Activated T-cell treated with anti-CD3 and anti-CD28 coated beads, Interleukin-2, amount 50 U/mL, for 4 hours (primary cell): ENCODE data around the gene TAF10. TPM values are rescaled to one million over a fixed set of nuclear protein-coding genes. Genes with fewer than 3 reads are reported as not detected.

Source experiments
- ATAC-seq, 2 donors: fragments of 200-7000 bp; cut with Tn5 transposase; one replicate each; pipeline ENCODE4 v1.10.0; 2021
- DNase-seq: peaks from one replicate; pipeline ENCODE4 v3.0.0-alpha.2; 2020
- H3K27me3 Mint-ChIP-seq: one replicate; pipeline ENCODE4 v1.8.0; 2021; ENCODE audit warnings: low read depth, mixed read lengths
- H3K36me3 Mint-ChIP-seq: one replicate; pipeline ENCODE4 v1.8.0; 2022; ENCODE audit warnings: mixed read lengths; ENCODE audit not compliant: insufficient read depth
- H3K4me1 Mint-ChIP-seq: one replicate; pipeline ENCODE4 v1.8.0; 2021; ENCODE audit warnings: low read depth, mixed read lengths
- H3K4me3 Mint-ChIP-seq: one replicate; pipeline ENCODE4 v1.8.0; 2021; ENCODE audit warnings: mild to moderate bottlenecking, moderate library complexity, mixed read lengths
- H3K9me3 Mint-ChIP-seq: one replicate; pipeline ENCODE4 v1.8.0; 2021; ENCODE audit warnings: mixed read lengths
- total RNA-seq, 3 donors: library from RNA; stranded (reverse); gene quantifications; one replicate each; pipeline ENCODE4 v1.2.1, GENCODE V29; 2021

TAF10 gene
- total RNA-seq, 3 donors from 2014 or later = 163 to 191 (median 188) TPM

GRCh38 chr11:6611963-6612212 is 128 bp downstream of the TAF10 start:
- DNase-seq (no peak), ATAC-seq (no peak)
- peaks cover 47% of the 10 kb centered on the region for H3K4me1 Mint-ChIP-seq
- no peaks in the 10 kb centered on the region for H3K27me3 Mint-ChIP-seq
- no peaks in the 10 kb centered on the region for H3K9me3 Mint-ChIP-seq
- H3K4me3 Mint-ChIP-seq = peak overlapping the region; percentile 91
- H3K36me3 Mint-ChIP-seq = peaks cover 40% of the 10 kb centered on the region

DNA sequence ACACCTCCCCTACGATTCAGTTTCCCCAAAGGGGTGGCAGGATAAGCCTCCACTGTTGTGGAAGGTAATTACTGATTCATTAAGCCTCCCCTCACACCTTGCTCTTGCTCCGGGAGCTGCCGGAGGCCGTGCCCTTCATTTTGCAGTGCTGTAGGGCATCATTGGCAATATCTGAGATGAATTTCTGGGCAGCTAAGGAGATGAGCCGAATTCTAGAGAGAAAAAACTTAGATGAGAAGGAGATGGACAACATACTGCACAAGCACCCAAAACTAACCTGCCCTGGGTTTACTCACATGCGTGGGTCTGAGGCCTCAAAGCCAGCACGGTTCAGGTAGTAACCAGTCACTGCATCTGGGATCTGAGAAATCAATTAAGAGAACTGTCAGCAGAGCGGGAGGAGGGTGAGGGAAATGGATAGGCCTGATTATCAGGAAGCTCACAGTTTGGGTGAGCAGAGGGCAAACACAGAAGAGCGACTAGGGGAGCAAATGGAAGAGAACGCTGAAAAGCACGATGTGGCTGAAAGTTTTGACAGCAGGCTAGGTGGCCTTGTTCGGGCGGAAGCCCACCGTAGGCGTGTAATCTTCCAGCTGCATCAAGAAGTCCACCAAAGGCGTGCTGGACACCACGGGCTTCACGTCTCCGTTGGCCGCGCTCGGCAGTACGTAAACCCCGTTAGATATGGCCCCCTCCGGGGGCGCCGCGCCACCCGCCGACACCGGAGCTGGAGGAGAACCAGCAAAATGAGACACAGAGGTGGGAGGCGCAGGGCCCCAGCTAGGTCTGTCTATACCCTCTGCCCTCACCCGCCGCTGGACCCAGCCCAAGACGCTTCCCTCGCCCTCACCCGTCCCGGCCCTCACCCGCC is 689 bp downstream of the TAF10 start:
- H3K4me3 Mint-ChIP-seq = peak overlapping the region; percentile 91
- peaks cover 44% of the 10 kb centered on the region for H3K4me1 Mint-ChIP-seq
- H3K36me3 Mint-ChIP-seq = peaks cover 40% of the 10 kb centered on the region
- no peaks in the 10 kb centered on the region for H3K27me3 Mint-ChIP-seq
- no peaks in the 10 kb centered on the region for H3K9me3 Mint-ChIP-seq
- DNase-seq (peak; percentile 30), ATAC-seq (peak; percentile 19 to 21)

DNA sequence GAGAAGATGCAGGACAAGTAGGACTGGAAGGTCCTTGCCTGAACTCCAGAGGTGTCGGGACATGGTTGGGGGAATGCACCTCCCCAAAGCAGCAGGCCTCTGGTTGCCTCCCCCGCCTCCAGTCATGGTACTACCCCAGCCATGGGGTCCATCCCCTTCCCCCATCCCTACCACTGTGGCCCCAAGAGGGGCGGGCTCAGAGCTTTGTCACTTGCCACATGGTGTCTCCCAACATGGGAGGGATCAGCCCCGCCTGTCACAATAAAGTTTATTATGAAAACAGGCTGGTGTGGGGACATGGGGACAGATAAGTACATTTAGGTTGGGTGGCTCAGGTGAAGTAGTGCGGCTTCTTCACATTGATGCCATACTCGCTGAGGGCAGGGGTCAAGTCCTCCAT is 1.4 kb downstream of the TAF10 start:
- Mint-ChIP-seq H3K9me3 (no peaks in the 10 kb centered on the region), H3K36me3 (peaks cover 34% of the 10 kb centered on the region), H3K4me1 (peaks cover 39% of the 10 kb centered on the region), H3K4me3 (peak overlapping the region; percentile 91), H3K27me3 (no peaks in the 10 kb centered on the region)
- no peak for ATAC-seq
- DNase-seq = no peak

GRCh38 chr11:6609502-6610015 is 2.5 kb downstream of the TAF10 start:
- Mint-ChIP-seq H3K27me3 (no peaks in the 10 kb centered on the region), H3K4me1 (peaks cover 38% of the 10 kb centered on the region), H3K9me3 (no peaks in the 10 kb centered on the region), H3K4me3 (no peak overlapping the region), H3K36me3 (peaks cover 27% of the 10 kb centered on the region)
- DNase-seq = no peak
- ATAC-seq = no peak

GRCh38 chr11:6608726-6609501 is 3.1 kb downstream of the TAF10 start:
- H3K27me3 Mint-ChIP-seq = no peaks in the 10 kb centered on the region

DNA sequence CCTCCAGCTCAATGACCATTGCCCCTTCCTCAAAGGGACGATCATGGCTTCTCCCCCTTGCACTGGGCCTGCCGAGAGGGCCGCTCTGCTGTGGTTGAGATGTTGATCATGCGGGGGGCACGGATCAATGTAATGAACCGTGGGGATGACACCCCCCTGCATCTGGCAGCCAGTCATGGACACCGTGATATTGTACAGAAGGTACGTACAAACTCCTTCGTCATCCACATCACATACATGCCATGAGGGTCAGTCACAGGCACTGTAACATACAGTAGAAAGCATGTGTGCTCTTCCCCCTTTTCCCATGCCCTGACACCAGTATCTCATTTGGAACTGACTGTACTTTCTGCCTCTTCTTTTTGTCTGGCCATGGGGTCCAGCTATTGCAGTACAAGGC is 4.0 kb downstream of the TAF10 start:
- H3K9me3 Mint-ChIP-seq = no peaks in the 10 kb centered on the region
- no peak for DNase-seq
- ATAC-seq = no peak
- H3K27me3 Mint-ChIP-seq = no peaks in the 10 kb centered on the region
- peaks cover 27% of the 10 kb centered on the region for H3K36me3 Mint-ChIP-seq
- H3K4me3 Mint-ChIP-seq = no peak overlapping the region
- peaks cover 38% of the 10 kb centered on the region for H3K4me1 Mint-ChIP-seq

More at GRCh38 chr11:6608726-6609501, 3.1 kb downstream of the TAF10 start:
- no peak overlapping the region for H3K4me3 Mint-ChIP-seq
- peaks cover 38% of the 10 kb centered on the region for H3K4me1 Mint-ChIP-seq
- DNase-seq (no peak), ATAC-seq (no peak)
- H3K9me3 Mint-ChIP-seq = no peaks in the 10 kb centered on the region
- peaks cover 27% of the 10 kb centered on the region for H3K36me3 Mint-ChIP-seq

DNA sequence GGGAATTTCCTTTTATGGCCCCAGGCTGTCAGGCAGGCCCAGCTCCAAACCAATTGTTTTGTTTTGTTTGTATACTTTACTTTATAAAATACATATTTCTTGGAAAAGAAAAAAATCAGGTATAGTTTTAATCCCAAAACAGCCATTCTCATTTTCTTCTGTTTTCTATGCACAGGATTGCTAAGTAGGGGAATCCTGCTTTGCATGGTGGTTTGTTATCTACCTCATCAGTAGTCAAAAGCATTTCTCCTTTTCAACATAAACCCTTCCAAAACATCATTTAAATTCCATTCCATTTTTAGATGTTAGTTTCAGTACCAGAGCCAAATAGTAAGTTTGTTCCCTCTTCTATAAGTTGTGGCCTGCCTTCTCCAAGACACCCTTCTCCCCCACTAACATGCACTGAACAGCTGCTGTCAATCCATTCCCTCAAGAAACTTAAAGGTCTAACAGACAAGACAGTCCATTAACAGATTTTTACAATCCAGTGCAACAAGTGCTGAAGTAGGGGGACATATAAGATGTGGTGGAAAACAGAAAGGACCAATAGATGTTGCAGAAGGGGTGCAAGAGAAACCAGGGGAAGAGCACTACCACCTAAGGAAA is 4.7 kb downstream of the TAF10 start:
- no peak for ATAC-seq
- H3K4me1 Mint-ChIP-seq = peaks cover 38% of the 10 kb centered on the region

GRCh38 chr11:6606471-6607189 is 5.4 kb downstream of the TAF10 start:
- H3K4me3 Mint-ChIP-seq = no peak overlapping the region
- H3K27me3 Mint-ChIP-seq = no peaks in the 10 kb centered on the region
- DNase-seq = no peak
- ATAC-seq = no peak
- H3K36me3 Mint-ChIP-seq = peaks cover 30% of the 10 kb centered on the region
- H3K9me3 Mint-ChIP-seq = no peaks in the 10 kb centered on the region
- peaks cover 38% of the 10 kb centered on the region for H3K4me1 Mint-ChIP-seq

More for the DNA sequence above, 4.7 kb downstream of the TAF10 start:
- Mint-ChIP-seq H3K9me3 (no peaks in the 10 kb centered on the region), H3K27me3 (no peaks in the 10 kb centered on the region), H3K4me3 (no peak overlapping the region), H3K36me3 (peaks cover 27% of the 10 kb centered on the region)
- DNase-seq = no peak

DNA sequence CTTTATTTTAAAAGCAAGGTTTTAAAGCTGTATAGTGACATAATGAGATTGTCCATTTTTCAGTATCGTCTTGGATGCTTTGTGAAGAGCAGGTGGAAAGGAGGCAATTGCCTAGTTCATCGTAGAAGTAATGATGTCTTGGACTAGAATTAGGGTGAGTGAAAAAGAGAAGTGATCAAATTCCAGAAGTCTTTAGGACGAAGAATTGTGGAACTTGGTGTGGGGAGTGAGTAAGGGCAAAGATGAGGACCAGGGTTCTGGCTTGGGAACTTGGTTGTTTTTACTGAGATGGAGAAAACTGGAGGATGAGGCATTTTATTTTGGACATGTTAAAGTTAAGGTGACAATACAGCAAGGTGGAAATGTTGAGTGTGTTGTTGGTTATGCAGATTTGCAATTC is 7.2 kb downstream of the TAF10 start:
- H3K27me3 Mint-ChIP-seq = no peaks in the 10 kb centered on the region
- H3K36me3 Mint-ChIP-seq = peaks cover 26% of the 10 kb centered on the region
- ATAC-seq (no peak), DNase-seq (no peak)
- no peak overlapping the region for H3K4me3 Mint-ChIP-seq
- H3K9me3 Mint-ChIP-seq = no peaks in the 10 kb centered on the region
- peaks cover 21% of the 10 kb centered on the region for H3K4me1 Mint-ChIP-seq

DNA sequence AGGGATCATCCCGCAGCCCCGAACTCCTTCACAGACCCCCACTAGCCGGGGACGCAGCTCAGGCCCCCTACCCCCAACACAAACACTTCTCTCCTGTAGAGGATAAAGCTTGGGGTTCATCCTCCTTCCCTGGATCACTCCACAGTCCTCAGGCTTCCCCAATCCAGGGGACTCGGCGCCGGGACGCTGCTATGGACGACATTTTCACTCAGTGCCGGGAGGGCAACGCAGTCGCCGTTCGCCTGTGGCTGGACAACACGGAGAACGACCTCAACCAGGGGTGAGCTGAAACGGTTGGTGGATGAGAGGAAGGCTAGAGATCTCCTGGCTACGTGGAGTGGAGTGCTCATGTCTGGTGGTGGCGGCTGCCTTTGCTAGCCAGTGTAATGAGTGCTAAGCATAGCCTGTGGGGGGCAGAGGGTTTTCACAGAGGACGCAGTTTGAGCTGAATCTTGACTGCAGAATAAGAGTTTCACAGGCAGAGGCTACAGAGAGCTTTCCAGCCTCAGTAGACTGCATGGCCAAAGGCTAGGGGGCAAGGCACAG is 7.9 kb downstream of the TAF10 start:
- Mint-ChIP-seq H3K4me3 (no peak overlapping the region), H3K9me3 (no peaks in the 10 kb centered on the region), H3K36me3 (peaks cover 25% of the 10 kb centered on the region), H3K27me3 (no peaks in the 10 kb centered on the region), H3K4me1 (peaks cover 20% of the 10 kb centered on the region)
- DNase-seq (peak; percentile 45), ATAC-seq (peak; percentile 46 to 49)

DNA sequence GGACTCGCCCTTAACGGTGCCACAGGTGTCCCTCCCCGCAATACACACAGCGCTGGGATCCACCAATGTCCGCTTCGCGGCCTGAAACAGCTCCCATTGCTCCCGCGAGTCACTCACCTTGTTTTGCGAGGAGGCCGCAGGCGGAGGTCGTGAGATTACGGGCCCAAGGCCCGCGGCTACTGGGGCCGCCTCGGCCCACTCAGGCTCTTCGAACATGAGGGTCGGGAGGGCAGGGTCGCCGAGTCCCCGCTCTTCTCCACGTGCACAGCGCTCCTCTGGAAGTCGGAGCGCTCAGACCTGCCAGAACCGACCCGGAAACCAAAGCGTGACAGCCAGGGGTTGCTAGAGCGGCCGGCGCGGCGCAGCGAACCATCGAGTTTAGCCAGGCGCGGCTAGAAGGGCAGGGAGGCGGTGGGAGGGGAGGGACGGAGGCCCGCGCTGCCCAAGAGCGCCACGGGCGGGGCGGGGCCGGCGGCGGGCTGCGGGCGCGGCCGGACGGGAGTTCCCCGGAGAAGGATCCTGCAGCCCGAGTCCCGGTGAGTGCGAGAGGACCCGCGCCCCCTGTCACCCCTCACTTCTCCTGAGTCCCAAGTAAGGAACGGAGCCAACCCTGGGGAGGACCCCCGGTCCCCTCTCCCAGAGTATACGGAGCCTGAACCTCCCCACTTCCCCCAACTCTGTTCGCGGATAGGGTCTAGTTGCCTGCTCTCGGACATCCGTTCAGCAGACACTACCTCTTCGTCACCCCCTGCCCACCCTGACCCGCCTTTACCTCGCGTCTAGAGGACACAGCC is 8.5 kb downstream of the TAF10 start, which contains the start of the genes ILK and RRP8:
TSS of gene ILK (plus strand) at position 488 of the 794 bp plus-strand sequence. CDS start 498 bp downstream, outside the sequence.
TSS of gene RRP8 (minus strand) at position 330 of the 794 bp plus-strand sequence. CDS start at position 216, 114 bp downstream.
- Mint-ChIP-seq H3K4me1 (peaks cover 18% of the 10 kb centered on the region), H3K9me3 (no peaks in the 10 kb centered on the region), H3K36me3 (peaks cover 27% of the 10 kb centered on the region), H3K4me3 (no peak within 1 kb of the TSS), H3K27me3 (no peaks in the 10 kb centered on the region)
- ATAC-seq (peak; percentile 86 to 87), DNase-seq (peak; percentile 79)

GRCh38 chr11:6602096-6602940 is 9.7 kb downstream of the TAF10 start:
- DNase-seq (no peak), ATAC-seq (no peak)
- H3K27me3 Mint-ChIP-seq = no peaks in the 10 kb centered on the region
- peaks cover 29% of the 10 kb centered on the region for H3K36me3 Mint-ChIP-seq
- H3K4me1 Mint-ChIP-seq = peaks cover 15% of the 10 kb centered on the region
- H3K9me3 Mint-ChIP-seq = no peaks in the 10 kb centered on the region
- no peak overlapping the region for H3K4me3 Mint-ChIP-seq
